CD4-positive, alpha-beta T cell treated with Interleukin-17A for 4 hours (primary cell): ENCODE data around the gene ZSCAN20.

Experiments used
- DNase-seq: peaks from one replicate; pipeline ENCODE4 v3.0.0-alpha.2; 2020; ENCODE audit warnings: mixed read lengths

ZSCAN20 gene

DNA sequence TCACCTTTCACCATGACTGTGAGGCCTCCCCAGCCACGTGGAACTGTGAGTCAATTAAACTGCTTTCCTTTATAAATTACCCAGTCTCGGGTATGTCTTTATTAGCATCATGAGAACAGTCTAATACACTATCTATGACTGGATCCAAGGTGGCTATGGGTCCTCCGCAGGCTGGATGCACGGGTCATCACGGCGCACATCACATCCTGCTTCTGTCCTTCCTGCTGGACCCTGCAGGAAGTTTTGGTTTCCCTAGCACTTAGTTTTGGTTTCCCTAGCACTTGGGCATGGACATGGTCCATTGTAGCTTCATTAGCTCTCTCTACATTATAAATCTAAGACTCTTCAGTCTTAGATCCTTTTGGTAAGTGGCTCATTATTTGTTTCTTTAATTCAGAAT, 27.3 kb upstream of the ZSCAN20 start:
- DNase-seq: no peak

DNA sequence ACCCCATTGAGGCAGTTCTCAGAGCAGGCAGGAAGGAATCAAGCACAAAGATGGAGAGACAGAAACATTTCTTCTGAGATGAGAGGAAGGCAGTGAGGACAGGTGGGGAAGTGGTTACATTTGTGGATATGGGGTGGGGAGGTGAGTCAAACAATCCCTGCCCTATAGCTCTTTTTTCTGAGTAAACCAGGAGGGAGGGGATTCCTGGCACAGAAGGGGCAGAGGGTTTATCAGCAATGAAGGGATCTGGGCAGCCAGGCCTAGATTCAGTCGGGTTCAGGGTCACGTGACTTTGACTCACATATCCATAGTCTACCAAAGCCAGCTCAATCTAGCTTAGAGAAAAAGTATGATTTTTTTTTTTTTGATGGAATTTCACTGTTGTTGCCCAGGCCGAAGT, 25.9 kb upstream of the ZSCAN20 start:
- DNase-seq: no peak

- no peak for DNase-seq
These were observed 17.7 kb upstream of the ZSCAN20 start for GRCh38 chr1:33454646-33455282.

GRCh38 chr1:33455539-33456501, 16.6 kb upstream of the ZSCAN20 start:
- DNase-seq: peak; percentile 41

DNA sequence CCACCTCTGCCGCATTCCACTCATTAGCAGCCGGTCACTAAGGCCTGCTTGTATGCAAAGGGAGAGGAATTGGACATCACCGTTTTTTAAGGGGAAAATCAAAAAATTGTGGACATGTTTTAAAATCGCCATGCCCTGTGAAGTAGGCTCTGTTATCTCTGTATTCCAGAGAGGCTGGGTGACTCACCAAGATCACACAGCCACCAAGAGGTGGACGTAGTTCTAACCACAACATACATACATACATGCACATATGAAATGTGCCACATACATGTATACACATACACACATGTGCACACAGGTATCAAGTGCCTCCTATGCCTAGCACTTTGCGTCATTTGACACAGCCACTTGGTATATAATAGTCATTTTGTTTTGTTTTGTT, 16.0 kb upstream of the ZSCAN20 start:
- no peak for DNase-seq

DNA sequence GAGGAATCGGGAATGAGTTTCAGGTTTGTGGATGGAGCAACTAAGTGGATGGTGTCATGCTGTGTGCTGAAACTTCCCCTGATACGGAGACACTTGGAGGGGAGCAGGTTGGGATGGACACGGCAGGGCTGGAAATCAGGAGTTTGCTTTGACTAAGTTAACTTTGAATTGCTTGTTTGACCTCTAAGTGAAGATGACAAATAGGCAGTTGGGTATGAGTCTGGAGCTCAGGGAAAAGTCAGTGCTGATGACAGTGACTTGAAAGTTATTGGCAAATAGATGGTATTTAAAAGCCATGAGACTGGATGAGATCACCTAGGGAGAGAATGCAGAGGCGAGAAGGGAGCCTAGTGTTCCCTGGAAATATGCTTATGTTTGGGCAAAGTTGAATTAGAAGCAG, 12.8 kb upstream of the ZSCAN20 start:
- DNase-seq: no peak

GRCh38 chr1:33460144-33460543, 12.3 kb upstream of the ZSCAN20 start:
- DNase-seq: no peak

DNA sequence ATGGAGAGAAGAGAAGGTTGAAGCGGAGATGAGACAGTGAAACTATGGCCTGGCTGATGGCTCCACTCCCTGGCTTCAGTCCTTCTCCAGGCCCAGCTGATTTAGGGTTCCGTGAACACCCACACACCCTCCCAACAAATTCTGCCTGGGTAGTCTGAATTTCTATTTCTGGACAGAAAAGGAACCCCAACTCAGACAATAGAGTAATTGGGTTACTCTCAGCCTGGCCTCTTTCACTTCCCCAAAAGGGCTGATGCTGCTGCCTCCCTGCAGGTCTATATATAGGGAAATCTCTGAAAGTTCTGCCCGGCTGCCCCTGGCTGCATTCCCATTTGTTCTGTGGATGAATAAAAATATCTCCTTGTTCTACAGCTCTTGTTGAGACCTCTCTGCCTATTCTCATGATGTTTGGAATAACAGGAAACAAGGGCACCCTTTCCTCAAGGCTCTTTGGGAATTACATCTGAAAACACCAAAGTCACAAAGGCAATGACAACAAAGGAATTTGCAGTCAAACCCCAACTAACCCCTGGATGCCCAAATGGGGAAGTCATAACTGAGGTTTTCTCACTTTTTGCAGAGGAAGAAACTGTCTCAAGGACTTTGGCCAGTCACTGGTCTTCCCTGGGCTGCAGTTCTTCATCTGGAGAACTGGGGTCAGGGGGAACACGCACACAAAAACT, 11.4 kb upstream of the ZSCAN20 start:
- no peak for DNase-seq

DNA sequence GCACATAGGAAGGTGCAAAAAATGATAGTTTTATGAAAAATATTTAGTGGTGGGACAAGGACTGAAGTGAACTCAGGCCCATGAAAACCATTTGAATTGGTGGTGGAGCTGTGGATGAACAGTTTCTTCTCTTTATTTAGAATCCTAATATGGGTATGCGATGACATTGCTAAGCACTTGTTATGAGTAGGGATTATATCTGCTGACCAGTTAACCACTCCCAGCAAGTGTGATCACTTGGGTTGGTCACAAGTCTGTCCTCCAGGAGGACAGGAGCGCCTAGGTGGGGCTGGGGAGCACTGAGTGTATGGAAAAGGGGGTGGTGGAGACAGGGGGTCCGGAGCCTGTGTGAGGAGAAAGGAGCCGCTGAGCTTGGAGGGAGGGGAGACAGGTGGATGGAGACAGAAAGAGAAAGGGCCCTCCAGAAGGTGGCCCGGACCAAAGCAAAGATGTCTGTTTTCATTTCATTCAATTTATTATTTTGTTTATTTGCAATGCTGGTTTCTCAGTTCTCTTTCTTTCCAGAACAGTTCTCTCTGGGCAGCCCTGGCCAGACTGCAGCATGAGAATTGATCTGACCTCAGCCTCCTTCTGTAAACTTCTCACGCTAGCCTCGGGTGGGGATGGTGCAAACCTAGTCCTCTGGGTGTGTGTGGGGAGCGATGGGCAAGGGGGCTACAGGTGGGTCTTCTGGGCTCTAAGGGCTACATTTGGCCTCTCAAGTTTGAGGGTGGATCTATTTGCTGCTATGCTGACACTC, 9.9 kb upstream of the ZSCAN20 start:
- no peak for DNase-seq

DNA sequence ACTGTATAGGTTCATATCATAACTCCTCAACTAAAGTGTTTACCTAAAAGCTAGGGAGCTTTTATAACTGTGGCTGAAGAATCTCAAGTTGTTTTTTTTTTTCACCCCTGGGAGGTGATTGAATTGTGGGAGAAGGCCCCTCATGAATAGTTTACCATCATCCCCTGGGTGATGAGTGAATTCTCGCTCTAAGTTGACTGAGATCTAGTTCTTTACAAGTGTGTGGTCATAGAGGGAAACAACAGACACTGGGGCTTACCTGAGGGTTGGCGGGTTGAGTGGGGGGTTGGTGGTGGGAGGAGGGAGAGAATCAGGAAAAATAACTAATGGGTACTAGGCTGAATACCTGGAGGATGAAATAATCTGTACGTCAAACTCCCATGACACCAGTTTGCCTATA, 7.9 kb upstream of the ZSCAN20 start:
- DNase-seq: no peak

GRCh38 chr1:33465316-33465715, 7.1 kb upstream of the ZSCAN20 start:
- DNase-seq: no peak

DNA sequence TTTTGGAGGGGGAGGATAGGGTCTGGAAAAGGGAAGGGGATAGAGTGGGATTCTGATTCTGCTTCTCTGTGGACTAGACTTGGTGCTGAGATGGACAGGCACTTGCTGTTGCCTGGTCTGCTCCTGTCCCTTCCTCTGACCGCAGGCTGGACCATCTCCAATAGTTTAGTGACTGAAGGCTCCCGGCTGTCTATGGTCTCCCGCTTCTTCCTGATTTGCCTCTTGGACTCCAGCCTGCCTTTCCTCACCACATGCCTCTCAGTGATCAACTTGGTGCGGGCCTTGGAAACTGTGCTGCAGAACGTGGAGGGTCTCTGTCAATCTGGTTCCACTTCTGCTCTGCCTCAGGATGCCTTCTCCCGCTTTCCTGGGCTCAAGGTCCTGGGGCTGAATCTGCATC, 6.3 kb upstream of the ZSCAN20 start:
- DNase-seq: no peak

DNA sequence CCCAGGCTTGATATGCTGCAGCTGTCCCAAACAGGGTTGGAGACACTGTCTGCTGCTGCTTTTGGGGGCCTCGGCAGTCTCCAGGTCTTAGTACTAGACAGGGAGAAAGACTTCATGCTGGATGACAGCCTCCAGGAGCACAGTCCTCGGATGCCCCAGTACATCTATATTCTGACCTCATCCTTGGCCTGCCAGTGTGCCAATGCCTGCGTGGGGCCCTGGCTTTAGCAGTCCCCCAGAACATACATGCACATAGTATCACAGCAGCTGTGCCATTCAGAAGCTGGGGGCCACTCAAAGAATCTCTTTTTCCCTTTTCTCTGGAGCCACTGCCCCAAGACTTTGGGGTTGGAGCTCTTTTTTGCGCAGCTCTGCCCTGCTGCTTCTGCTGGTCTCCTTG, 4.4 kb upstream of the ZSCAN20 start:
- DNase-seq: no peak

DNA sequence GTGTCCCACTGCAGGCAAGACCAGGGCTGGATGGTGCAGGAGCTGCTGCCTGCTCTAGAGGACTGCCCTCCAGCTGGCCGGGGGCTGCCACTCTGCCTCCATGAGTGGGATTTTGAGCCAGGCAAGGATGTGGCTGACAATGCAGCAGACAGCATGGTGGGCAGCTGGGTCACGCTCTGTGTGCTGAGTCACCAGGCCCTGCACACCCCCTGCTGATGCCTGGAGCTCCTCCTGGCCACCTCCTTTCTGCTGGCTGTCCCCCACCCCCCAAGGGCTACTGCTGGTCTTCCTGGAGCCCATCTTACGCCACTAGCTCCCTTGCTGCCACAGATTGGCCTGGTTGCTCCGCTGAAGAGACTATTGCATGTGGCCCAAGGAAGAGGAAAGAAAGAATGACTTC, 3.9 kb upstream of the ZSCAN20 start:
- no peak for DNase-seq

DNA sequence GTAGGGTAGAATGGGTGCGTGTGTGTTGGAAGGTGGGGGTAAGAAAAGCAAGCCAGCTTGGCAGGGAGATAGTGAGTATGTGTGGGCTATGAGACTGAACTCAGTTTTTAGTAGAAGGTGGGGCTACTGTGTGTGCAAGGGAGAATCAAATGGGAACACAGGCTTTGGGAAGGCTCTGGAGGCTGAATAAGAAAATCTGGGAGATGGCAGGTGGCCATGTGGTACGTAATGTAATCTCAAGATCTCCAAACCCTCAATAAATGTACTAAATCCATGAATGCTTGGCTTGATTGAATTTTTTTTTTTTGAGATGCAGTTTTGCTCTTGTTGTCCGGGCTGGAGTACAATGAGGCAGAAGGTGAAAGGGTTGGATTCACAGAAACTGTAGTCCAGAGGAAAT, 3.5 kb upstream of the ZSCAN20 start:
- no peak for DNase-seq

DNA sequence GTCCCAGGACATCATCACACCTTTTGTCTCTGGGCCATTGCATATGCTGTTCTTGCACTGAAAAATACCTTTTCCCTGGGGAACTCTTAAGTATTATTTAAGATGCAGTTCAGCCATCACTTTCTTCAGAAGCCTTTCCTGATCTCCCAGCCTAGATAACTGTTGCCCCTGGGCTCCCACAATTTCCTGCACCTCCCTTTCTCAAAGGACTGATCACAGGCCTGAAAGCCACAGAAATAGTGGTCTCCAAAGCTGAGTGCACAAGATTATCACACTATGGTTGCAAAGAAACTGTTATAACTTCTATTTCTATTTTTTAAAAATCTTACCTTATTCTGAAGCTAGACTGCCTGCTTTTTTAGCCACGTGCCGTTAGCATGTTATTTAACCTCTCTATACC, 2.8 kb upstream of the ZSCAN20 start:
- no peak for DNase-seq

DNA sequence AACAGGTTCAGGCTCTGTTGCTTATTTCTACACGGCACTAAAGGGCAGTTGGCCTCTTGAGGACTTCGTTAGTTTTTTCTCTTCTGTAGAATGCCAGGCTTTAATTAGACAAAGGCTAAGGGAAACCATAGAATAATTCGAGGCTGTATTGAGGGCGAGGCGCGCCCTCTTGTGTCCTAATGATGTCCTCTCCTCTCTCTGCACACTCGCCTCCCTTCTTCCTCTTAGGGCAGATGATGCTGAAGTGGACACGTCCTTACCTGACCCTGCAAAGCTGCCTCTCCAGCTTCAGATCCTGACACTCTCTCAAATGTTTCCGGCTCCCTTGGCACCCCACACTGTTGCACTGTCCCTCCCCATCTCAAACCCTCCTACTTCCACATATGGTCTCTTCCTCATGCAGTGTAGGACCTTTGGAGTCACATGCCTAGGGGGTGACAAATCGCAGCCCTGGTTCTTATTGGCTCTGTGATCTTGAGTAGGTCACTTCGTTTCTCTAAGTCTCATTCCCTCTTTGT, 1.9 kb upstream of the ZSCAN20 start:
- peak; percentile 69 for DNase-seq

GRCh38 chr1:33471416-33471815, 1.0 kb upstream of the ZSCAN20 start:
- no peak for DNase-seq

DNA sequence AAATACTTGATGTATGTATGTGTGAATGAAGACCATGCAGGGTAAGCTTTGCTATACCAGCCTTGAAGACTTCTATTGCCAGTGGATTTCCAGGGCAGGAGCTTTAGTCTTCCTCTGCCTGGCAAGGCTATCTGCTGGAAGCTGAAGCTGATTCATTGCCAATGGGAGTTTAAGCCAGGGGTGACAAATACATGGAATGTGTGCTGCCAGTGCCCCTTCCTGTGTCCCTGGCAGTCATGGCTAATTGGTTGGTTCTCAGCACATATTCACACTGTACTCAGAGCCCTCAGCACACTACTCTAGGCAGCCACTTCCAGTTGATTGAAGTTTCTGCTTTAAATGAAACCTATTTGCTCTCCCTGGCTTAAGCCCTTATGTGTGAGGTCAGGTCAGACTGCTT, 1.5 kb downstream of the ZSCAN20 start:
- no peak for DNase-seq

DNA sequence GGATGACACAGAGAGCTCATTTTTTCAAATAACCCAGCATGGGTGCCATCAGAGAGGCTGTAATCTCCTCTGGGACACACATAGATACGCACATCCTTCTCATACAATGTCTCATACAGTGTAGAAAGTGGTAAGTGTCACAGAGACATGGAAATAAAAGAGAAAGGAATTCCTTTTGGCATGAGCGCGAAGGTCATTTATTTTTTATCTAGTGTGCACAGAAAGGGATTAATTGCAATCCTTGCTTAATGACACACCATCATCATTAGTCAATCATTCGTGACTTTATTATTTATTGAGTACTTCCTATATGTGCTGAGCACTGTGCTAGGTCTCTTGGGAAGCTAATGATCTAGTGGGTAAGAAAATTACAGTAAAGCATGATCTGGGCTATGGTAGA, 5.0 kb downstream of the ZSCAN20 start:
- DNase-seq: no peak

- no peak for DNase-seq
These were observed 10.0 kb downstream of the ZSCAN20 start for GRCh38 chr1:33482412-33482811.

DNA sequence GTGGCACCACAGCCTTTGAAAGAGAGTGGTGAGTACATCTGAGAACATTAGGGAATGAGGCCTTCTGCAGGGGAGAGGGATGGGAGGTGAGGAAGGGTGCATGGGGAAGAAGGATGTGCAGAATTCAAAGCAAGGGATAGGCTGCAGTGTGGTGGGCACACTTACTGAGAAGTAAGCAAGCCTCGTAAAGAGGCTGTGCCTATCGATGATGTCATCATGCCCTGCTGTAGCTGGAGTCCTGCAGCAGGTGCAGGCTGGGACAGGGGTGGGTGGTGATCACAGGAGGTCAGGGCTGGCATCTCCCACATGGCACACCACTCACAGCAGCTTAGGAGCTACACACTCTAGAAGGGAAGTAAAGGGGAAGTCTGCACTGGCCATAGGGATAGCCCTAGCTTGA, 16.2 kb downstream of the ZSCAN20 start:
- DNase-seq: no peak

DNA sequence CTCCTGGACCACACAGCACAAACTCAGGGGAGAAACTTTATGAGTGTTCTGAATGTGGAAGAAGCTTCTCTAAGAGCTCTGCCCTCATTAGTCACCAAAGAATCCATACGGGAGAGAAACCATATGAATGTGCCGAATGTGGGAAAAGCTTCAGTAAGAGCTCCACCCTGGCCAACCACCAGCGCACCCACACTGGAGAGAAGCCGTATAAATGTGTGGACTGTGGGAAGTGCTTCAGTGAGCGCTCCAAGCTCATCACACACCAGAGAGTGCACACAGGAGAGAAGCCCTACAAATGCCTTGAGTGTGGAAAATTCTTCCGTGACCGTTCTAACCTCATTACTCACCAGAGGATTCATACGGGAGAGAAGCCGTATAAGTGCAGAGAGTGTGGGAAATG, 22.5 kb downstream of the ZSCAN20 start:
- no peak for DNase-seq
